ENCODE measurements around the gene FANCG. TPM values are rescaled to one million over a fixed set of nuclear protein-coding genes. Genes with fewer than 3 reads are reported as not detected.

Gene FANCG
- total RNA-seq, 1 experiment from 2014 or later, result 46.2 TPM

- no TSS peak for BruUV-seq (replicated peaks)
- peaks cover 28% of the 10 kb centered on the region for H3K4me1 Mint-ChIP-seq (ENCODE audit: low read depth, unreplicated experiment)
- no peaks in the 10 kb centered on the region for H3K9me3 Mint-ChIP-seq (ENCODE audit: low read depth, unreplicated experiment)
- peaks cover 57% of the 10 kb centered on the region for H3K36me3 Mint-ChIP-seq (ENCODE audit: insufficient read depth, unreplicated experiment)
- H3K27ac Mint-ChIP-seq (ENCODE audit: unreplicated experiment), result no peak overlapping the region
- intact Hi-C loops (cut with micrococcal nuclease; ENCODE audit: unreplicated experiment), result no loop called here
- no peak overlapping the region for H3K4me3 Mint-ChIP-seq (ENCODE audit: low read depth, unreplicated experiment)
- DNase-seq, result no peak
- no peaks in the 10 kb centered on the region for H3K27me3 Mint-ChIP-seq (ENCODE audit: unreplicated experiment)
- TF ChIP-seq CTCF (IDR thresholded peaks at IDR 0.05; ENCODE audit: unreplicated experiment), result no peak
- CTCF ChIA-PET, result interaction anchor here (0.6 kb wide), 2 partner anchors 28 to 200 kb away, joined by 3 to 4 read pairs; no protein-coding TSS in a partner anchor
Measured at GRCh38 chr9:35108461-35108860, 28.7 kb upstream of the FANCG start.

- H3K27me3 Mint-ChIP-seq (ENCODE audit: unreplicated experiment), result no peaks in the 10 kb centered on the region
- CTCF ChIA-PET, result interaction anchor here (0.6 kb wide), 1 partner anchor 201 kb away, joined by 3 read pairs; no protein-coding TSS in a partner anchor
- H3K9me3 Mint-ChIP-seq (ENCODE audit: low read depth, unreplicated experiment), result no peaks in the 10 kb centered on the region
- H3K4me3 Mint-ChIP-seq (ENCODE audit: low read depth, unreplicated experiment), result no peak overlapping the region
- TF ChIP-seq CTCF (IDR thresholded peaks at IDR 0.05; ENCODE audit: unreplicated experiment), result no peak
- no peak for DNase-seq
- peaks cover 61% of the 10 kb centered on the region for H3K36me3 Mint-ChIP-seq (ENCODE audit: insufficient read depth, unreplicated experiment)
- peaks cover 29% of the 10 kb centered on the region for H3K4me1 Mint-ChIP-seq (ENCODE audit: low read depth, unreplicated experiment)
- no peak overlapping the region for H3K27ac Mint-ChIP-seq (ENCODE audit: unreplicated experiment)
- intact Hi-C loops (cut with micrococcal nuclease; ENCODE audit: unreplicated experiment), result no loop called here
- no TSS peak for BruUV-seq (replicated peaks)
Measured at GRCh38 chr9:35107297-35108290, 27.9 kb upstream of the FANCG start.

- Mint-ChIP-seq H3K36me3 (ENCODE audit: insufficient read depth, unreplicated experiment) (peaks cover 58% of the 10 kb centered on the region), H3K4me3 (ENCODE audit: low read depth, unreplicated experiment) (no peak overlapping the region), H3K9me3 (ENCODE audit: low read depth, unreplicated experiment) (no peaks in the 10 kb centered on the region), H3K27me3 (ENCODE audit: unreplicated experiment) (no peaks in the 10 kb centered on the region), H3K4me1 (ENCODE audit: low read depth, unreplicated experiment) (peaks cover 20% of the 10 kb centered on the region), H3K27ac (ENCODE audit: unreplicated experiment) (no peak overlapping the region)
- intact Hi-C loops (cut with micrococcal nuclease; ENCODE audit: unreplicated experiment), result no loop called here
- DNase-seq, result no peak
- CTCF ChIA-PET, result no interaction called here
- BruUV-seq (replicated peaks), result no TSS peak
- TF ChIP-seq CTCF (IDR thresholded peaks at IDR 0.05; ENCODE audit: unreplicated experiment), result no peak
Measured at GRCh38 chr9:35106343-35106730, 26.6 kb upstream of the FANCG start.

- intact Hi-C loops (cut with micrococcal nuclease; ENCODE audit: unreplicated experiment), result no loop called here
- Mint-ChIP-seq H3K9me3 (ENCODE audit: low read depth, unreplicated experiment) (no peaks in the 10 kb centered on the region), H3K36me3 (ENCODE audit: insufficient read depth, unreplicated experiment) (peaks cover 52% of the 10 kb centered on the region), H3K4me3 (ENCODE audit: low read depth, unreplicated experiment) (no peak overlapping the region), H3K4me1 (ENCODE audit: low read depth, unreplicated experiment) (peaks cover 20% of the 10 kb centered on the region), H3K27ac (ENCODE audit: unreplicated experiment) (no peak overlapping the region), H3K27me3 (ENCODE audit: unreplicated experiment) (no peaks in the 10 kb centered on the region)
- CTCF ChIA-PET, result no interaction called here
- no TSS peak for BruUV-seq (replicated peaks)
- no peak for DNase-seq
- no peak for TF ChIP-seq CTCF (IDR thresholded peaks at IDR 0.05; ENCODE audit: unreplicated experiment)
Measured at GRCh38 chr9:35105571-35106342, 26.0 kb upstream of the FANCG start.

Measured in Calu3 (cell line).